GM19452 (cell line): ENCODE data around the gene ZC3H11A.
"Not testable (repeated sequence)": the region's sequence is repeated elsewhere in the genome, so short reads cannot be mapped to it uniquely, and the experiment has no call there.

Experiments used
- ATAC-seq: cut with Tn5 transposase; IDR thresholded peaks from one replicate; pipeline ENCODE4 v1.9.1; 2021; ENCODE audit not compliant: unreplicated experiment

The ZC3H11A gene

DNA sequence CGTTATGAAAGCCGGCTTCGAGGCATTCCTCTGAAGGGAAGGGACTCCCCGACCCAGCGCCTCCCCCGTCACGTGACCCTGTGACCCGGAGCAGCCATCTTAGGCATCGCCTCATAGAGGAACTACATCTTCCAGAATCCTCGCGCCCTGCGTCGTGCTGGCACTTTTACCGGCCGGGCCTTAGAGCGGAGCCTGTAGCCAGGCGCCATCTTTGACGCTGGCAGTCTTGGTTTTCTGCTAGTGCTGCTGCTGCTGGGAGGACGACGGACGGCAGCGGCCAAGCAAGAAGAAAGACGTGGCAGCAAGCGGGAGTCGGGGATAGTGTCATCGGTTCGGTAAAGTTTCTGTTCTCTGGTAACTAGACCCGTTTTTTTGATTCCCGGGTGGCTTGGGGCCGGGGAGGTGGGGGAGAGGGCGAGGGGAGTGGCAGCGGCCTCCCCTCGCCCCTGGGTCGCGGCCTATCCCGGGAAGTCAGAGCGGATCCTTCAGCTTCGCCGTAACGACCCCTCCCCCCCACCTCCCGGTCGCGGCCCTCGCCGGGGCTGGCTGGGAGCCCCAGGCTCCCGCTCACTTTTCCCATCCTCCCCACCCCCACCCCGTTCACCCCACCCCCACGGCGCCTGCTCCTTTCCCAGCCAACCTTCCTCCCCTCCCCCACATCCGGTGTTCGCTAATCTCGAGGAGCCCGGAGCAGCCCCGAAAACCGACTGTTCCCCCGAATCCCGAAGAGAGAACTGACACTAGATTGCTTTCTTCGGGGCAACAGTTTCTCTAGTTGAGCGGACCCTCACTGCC is at the start of gene ZC3H11A, which contains the start of gene ZBED6:
Gene ZC3H11A, plus strand, starts transcription at position 183 of the 795 bp plus-strand sequence. CDS start 21,448 bp downstream, outside the sequence.
Gene ZBED6, plus strand, starts transcription at position 183 of the 795 bp plus-strand sequence. CDS start 1,900 bp downstream, outside the sequence.
- peak; percentile 95 for ATAC-seq

DNA sequence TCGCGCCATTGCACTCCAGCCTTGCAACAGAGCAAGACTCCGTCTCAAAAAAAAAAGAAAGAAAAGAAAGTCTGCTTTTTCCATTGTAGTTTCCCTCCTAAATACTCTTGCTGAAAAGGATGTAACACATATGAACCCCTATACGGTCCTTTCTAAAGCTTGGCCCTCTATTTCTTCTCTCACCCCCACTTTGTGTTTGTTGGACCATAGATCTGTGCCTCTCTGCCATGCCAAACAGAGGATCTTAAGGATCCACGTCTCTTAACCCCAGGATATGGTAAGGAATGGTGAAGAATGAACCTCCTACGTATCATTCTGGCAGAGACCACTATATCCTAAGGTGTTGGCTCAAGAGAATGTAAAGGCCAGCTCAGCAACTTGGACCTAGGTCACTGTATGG is 49.1 kb upstream of the ZC3H11A start:
- ATAC-seq = no peak

DNA sequence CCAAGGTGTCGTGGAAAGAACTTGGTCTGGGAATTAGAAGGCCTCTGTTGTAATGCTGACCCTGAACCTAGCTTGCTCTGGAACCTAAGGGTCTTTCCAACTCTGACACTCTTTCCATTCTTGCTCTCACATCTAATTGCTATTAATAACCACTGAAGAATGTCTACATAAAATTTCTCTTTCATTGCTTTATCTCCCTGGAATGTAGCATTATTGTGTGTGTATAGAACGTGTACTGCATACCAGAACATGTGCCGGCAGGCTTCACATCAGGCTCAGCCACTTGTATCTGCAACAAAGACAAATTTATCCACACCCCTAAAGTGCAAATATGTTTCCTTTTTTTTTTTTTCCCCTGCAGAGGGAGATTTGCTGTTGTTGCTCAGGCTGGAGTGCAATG is 44.4 kb upstream of the ZC3H11A start:
- ATAC-seq = no peak

DNA sequence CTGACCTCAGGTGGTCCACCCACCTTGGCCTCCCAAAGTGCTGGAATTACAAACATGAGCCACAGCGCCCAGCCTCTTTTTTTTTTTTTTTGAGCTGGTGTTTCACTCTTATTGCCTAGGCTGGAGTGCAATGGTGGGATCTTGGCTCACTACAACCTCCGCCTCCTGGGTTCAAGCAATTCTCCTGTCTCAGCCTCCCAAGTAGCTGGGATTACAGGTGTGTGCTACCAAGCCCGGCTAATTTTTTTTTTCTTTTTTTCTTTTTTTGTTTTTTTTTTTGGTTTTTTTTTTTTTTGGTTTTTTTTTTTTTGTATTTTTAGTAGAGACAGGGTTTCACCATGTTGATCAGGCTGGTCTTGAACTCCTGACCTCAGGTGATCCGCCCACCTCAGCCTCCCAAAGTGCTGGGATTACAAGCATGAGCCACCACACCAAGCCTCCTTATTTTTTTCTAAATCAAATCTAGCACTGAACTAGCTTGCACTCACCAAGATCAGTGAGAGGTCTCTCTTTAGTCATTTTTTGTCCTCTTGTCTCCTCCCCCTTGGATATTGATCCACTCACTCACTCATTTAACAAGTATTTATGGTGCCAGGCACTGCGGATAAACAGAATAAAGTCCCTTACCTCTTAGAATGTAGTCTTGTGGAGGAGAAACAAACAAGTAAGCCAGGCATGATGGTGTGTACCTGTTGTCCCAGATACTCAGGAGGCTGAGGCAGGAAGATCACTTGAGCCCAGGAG is 43.6 kb upstream of the ZC3H11A start:
- not testable (repeated sequence) for ATAC-seq

DNA sequence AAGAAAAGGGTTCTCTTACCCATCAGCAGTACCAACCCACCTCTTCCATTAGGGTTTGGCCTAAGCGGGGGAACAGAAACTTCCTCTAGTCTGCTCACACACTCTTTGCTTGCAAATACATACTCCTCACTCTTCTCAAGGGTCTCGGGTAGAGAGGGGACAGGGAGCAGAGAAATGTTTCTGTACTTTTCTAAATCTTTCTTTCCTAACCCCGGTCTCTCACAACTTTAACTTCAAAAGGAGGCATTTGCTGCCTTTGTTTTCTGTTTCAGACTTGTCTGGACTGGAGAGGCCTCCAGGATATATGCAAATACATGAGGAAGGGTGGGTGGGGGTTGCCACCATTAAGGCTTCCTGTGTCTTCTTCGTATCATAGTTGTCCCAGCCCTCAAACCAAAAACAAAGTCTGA is 41.0 kb upstream of the ZC3H11A start:
- peak; percentile 76 for ATAC-seq

DNA sequence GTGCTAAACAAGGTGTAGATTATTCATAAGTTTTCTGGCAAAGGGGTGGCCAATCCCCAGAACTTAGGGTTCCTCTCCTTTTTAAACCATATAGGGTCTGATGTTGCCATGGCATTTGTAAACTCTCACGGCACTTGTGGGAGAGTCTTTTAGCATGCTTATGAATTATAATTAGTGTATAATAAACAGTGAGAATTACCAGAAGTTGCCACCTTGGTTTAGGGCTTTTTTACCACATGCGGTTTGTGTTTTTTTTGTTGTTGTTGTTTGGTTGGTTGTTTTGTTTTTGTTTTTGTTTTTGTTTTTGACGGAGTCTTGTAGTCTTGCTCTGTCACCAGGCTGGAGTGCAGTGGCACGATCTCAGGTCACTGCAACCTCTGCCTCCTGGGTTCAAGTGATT is 39.4 kb upstream of the ZC3H11A start:
- no peak for ATAC-seq

DNA sequence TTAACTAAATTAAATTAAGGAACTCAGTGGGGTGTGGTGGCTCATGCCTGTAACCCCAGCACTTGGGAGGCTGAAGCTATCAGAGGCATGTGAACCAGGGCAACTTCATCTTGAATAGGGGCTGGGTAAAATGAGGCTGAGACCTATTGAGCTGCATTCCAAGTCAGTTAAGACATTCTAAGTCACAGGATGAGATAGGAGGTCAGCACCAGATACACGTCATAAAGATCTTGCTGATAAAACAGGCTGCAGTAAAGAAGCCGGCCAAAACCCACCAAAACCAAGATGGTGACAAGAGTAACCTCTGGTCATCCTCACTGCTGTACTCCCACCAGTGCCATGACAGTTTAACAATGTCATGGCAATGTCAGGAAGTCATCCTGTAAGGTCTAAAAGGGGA is 36.7 kb upstream of the ZC3H11A start:
- ATAC-seq = not testable (repeated sequence)

DNA sequence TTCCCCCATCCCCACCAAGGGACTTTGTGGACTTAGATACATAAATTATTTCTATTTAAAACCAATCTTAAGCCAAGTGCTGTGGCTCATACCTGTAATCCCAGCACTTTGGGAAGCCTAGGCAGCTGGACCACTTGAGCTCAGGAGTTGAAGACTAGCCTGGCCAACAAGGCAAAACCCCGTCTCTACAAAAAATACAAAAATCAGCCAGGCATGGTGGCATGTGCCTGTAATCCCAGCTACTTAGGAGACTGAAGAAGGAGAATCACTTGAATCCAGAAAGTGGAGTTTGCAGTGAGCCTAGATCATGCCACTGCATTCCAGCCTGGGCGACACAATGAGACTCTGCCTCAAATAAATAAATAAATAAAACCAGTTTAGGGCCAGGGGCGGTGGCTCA is 34.9 kb upstream of the ZC3H11A start:
- no peak for ATAC-seq

DNA sequence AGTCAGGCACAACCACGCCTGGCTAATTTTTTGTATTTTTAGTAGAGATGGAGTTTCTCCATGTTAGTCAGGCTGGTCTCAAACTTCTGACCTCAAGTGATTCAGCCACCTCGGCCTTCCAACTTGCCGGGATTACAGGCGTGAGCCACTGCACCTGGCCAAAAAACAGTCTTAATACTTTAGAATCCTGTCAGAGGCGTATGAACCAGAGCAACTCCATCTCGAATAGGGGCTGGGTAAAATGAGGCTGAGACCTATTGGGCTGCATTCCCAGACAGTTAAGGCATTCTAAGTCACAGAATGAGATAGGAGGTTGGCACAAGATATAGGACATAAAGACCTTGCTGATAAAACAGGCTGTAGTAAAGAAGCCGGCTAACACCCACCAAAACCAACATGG is 33.5 kb upstream of the ZC3H11A start:
- not testable (repeated sequence) for ATAC-seq

DNA sequence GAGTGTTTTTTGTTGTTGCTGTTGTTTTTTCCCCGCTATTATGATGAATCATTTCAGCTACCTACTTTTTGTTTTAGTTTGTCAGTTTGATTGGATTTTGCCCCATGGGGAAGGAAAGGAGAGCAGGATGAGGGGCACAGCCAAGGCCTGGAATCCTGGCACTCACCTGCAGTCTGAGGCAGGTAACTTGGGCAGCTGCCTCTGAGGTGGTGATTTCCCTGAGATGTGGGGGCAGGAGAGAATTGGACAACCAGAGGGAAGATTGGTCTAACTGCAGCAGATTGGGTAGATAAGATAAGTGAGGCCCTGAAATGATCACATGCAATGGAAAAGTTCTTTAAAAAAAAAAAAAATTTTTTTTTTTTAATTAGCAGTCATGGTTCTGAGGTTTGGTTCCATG is 31.9 kb upstream of the ZC3H11A start:
- ATAC-seq = no peak

DNA sequence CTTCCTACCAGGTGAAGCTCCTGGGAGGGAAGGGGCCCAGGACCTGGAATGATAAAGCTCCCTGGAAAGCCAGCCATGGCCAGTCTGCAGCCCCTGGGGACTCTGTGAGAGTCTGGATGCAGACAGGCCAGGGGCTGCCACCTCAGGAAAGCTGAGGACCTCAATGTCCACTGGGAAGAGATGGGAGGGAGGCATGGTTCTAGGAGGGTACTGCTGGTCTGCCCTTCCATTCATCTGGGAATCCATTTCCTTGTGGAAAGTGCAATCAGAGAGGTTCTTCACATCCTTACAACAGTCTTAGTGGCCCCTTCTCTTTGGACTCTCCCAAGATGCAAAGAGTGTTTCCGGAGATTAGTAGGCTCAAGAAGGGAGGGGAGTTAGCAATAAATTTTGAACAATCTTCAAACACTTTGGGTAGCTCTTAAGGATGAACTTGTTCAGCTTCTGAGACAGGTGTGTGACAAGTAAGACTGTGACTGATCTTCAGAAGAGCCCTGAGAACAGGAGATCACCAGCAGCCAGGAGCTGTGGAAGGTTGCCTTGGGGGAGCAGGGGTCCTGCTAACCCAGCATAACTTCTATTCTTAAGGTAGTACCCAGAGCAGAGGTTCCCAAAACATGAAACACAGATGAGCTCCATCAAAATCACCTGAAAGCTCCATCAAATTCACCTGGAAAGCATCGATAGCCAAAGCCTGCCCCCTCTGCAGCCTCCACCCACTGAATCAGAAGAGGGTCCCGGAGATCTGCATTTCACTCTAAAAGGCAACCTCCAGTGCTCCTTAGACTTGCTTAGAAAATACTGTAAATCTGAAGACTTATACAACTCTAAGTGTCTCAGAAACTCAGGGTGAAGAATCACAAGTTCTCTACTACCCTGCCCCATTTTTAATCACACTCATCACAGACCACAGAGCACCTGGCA is 31.1 kb upstream of the ZC3H11A start:
- no peak for ATAC-seq

DNA sequence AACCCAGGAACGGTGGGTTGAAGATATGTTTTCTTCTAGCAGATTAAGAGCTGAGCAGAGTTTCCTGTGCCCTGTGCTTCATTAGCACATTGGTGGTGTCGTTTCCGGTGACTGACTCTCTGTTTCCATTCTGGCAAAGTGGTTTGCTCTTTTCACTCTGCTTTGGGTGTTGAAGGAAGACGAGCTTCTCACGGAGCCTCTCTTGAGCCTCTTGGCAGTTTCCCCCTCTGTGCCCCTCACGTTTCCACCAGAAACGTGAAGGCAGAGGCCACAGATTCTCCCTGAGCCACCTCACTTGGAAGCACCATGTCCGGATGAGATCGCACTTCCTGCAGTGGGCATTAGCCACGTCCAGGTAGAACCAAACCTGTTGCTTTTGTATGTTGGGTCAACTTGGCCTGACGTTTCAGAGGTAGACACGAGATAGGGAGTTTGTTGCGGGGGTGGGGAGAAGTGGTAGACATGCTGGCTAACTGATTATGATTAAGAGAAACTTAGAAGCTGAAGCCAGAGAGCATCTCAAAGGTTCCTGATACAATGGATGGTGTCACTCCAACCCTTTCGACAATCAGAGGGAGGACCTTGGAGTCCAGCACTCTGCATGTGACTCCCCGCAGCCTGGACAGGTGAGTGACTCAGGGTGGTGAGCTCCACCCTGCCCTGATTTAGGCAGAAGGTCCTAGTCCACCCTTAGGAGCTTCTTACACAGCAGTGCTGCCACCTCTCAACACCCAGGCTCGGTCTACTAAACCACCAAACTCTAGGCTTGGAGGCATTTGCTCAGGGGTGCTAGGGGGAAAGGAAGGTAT is 30.2 kb upstream of the ZC3H11A start, which contains the start of gene LAX1:
Gene LAX1, plus strand, starts transcription at position 155 of the 809 bp plus-strand sequence. Its CDS starts 383 bp downstream, at position 538.
- peak; percentile 91 for ATAC-seq

DNA sequence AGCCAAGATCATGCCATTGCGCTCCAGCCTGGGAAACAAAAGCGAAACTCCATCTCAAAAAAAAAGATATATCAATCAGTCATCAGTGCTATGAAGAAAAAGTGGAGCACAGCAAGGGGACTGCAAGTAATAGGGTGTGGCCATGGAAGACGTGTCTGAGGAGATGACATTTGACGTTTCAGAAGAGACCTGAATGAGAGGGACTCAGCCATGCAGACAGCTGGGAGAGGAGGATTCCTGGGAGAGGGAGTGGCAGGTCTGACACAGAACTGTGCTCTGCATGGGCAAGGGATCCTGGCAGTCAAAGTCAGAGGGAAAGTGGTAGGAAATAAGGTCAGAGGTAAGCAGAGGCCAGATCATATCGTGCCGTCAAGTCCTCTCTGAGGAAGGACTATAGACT is 27.2 kb upstream of the ZC3H11A start:
- no peak for ATAC-seq

DNA sequence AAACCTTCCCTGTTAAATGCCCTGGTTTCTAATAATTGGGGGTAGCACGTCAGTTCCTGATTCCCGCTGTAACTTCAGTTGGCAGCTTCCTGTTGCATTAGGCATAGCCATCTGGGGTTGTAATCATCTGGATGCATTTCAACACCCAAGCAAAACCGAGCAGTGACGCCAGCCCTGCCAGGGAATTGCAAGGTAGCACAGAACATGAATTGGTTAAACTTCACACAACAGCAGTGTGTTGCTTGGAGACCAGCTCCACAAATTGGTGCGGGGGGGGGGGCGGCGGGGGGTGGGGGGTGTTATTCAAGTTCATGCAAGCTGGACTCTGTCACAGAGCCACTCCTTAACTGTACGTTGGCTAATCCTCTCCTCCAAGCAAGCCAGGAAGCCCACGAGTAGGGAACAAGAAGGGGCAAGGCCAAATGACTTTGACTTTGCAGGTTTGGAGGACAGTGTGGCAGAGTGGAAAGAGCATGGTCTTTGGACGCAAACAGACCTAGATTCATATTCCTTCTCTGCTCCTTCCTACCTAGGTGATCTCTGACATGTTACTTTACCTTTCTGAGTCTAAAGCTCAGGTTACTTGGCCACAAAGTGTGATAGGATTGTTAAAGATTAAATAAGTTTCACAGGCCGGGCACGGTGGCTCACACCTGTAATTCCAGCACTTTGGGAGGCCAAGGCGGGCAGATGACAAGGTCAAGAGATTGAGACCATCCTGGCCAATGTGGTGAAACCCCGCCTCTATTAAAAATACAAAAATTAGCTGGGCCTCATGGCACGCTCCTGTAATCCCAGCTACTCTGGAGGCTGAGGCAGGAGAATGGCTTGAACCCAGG is 25.7 kb upstream of the ZC3H11A start:
- ATAC-seq = no peak

DNA sequence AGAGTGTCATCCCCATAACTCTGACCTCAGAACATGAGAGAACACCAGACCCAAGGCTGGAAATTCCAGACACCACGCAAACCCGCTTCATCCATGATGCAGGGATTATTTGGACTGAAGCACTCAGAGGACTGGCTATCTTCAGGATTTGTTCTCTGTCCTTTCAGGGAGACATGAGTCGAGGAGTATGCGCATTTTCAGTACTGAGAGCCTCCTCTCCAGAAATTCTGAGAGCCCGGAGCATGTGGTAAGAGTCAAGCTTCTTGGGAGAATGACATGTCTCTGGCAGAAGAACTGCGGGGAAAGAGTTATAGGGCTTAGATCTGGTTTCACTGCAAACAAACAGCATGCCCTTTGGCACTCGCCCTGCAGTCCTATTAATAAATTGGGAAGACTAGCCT is 23.5 kb upstream of the ZC3H11A start:
- no peak for ATAC-seq

DNA sequence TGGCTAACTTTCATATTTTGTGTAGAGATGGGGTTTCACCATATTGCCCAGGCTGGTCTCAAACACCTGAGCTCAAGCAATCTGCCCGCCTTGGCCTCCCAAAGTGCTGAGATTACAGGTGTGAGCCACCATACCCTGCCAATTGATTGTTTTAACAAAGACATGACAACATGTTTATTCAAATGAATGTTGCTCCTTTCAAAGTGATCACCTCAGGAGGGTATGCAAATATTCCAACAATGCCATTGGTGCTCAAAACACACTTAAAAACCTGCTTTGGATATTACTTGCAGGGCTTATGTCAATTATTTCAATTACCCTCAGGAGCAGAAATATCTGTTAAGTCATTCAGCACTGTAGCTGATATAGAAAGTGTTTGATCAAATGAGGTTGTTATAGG is 22.6 kb upstream of the ZC3H11A start:
- ATAC-seq = no peak

DNA sequence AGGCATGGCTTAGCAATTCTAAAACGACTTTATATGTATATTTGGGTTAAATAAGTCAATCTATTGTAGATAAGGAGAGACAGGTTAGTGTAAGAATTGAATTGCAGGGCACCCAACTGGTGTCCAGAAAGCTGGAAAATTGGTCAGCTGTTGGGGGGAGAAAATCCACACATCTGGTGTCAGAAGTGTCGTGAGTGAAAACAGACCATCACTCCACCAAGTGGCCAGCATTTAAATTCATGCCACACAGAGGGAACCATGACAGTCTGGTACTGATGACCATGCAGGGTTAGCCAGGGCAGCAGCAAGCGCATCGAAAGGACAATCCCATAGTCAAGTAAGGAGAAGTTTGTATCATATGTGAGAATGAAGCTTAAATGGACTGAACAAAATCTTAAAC is 18.8 kb upstream of the ZC3H11A start:
- ATAC-seq = no peak

DNA sequence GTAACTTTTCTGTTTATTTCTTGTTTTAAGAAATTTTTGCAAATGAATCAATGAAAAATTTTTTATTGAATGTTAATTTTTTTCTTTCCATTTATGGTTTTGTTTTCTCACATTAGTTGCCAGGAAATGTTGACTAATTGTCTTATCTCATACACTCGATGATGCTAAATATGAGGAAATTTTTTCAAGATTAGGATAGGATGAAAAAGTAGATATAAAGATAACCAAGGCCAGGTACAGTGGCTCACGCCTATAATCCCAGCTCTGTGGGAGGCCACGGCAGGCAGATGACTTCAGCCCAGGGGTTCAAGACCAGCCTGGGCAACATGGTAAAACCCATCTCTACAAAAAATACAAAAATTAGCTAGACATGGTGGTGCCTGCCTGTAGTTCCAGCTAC is 17.8 kb upstream of the ZC3H11A start:
- ATAC-seq = no peak

DNA sequence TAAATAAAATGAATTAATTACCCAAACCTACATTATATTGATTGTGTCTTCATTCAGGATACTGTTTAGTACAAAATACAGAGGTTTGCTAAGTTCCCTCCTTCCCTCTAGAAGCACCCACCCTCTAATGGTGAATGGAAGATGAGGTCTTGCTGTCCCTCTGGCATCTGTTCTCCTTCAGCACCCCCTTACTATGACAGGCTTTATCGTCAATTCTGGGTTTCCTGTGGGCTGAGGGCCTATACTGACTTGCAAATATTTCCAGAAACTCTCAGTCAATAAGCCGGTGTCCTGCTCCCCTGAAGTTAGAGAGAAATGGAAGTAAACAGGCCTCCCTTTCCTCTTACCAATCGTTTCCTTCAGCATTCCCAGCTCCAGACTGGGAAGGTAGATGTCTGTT is 17.3 kb upstream of the ZC3H11A start:
- no peak for ATAC-seq
